ENCODE results near the gene DLL1.

DLL1 gene

DNA sequence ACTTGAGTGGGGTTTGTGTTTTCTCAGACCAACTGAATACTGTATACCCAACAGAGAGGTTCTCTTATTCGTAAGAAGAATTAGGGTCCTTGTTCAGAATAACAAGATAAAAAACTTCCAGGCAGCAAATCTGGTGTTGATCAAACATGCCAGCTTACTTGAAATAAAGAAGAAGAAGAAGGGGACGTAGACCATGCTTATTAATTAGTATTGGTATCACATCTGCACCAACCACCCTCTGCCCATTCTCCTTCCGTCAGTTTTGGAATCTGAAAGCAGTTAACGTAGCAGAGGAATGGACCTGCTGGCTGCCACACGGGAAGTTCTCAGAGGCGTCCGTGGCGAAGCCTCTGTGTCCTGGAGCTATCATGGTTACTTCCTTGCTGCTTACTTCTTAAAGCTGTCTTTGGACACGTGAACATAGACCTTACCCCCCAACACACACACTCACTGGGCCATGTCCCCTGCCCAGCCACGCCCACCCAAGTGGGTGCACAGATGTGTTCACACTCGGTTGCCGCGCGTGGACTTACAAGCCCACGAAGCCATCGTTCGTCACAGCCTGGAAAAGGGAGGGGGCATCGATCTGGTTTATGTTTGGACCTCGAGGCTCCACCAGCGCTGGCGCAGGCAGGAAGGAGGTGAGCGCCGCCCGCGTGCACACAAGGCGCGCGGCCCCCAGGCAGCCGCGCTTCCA is 4.1 kb upstream of the DLL1 start:
- Histone ChIP-seq H3K27ac (ENCODE audit: low read depth, low read length) (no peak overlapping the region), H3K79me2 (ENCODE audit: control insufficient read depth, insufficient read depth, low read length, unreplicated experiment) (no peaks in the 10 kb centered on the region), H3K36me3 (ENCODE audit: insufficient read depth, low read length) (no peaks in the 10 kb centered on the region), H3K4me3 (ENCODE audit: low read depth, low read length) (peak overlapping the region; percentile 68), H3K4me1 (ENCODE audit: control insufficient read depth, insufficient read depth, low read length, unreplicated experiment) (no peaks in the 10 kb centered on the region), H3K27me3 (ENCODE audit: insufficient read depth, low read length) (peaks cover 91% of the 10 kb centered on the region), H2AFZ (ENCODE audit: low read length, unreplicated experiment) (no peak overlapping the region)

DNA sequence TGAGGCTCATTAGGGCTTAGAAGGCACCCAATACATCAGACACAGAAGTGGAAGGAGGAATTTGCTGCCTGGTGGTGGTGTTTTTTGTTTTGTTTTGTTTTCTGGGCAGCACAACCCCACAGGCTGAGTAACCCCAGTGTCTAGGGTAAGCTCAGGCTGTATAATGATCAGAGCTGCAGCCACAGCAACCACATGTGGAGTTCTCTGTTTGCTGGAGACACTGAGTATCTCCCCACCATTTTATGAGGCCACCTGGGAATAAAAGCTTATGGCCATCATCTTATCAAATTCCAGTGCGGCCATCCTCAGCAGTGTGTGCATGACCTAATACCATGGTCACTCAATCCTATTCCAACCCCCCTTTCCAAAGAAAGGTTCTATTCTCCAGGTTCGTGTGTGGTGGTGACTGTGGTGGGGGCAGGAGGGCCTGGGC is 3.4 kb upstream of the DLL1 start:
- no peaks in the 10 kb centered on the region for H3K4me1 ChIP-seq (ENCODE audit: control insufficient read depth, insufficient read depth, low read length, unreplicated experiment)
- H3K4me3 ChIP-seq (ENCODE audit: low read depth, low read length), result no peak overlapping the region
- H3K79me2 ChIP-seq (ENCODE audit: control insufficient read depth, insufficient read depth, low read length, unreplicated experiment), result no peaks in the 10 kb centered on the region
- no peaks in the 10 kb centered on the region for H3K36me3 ChIP-seq (ENCODE audit: insufficient read depth, low read length)
- H3K27me3 ChIP-seq (ENCODE audit: insufficient read depth, low read length), result peaks cover 91% of the 10 kb centered on the region
- no peak overlapping the region for H2AFZ ChIP-seq (ENCODE audit: low read length, unreplicated experiment)
- H3K27ac ChIP-seq (ENCODE audit: low read depth, low read length), result no peak overlapping the region

DNA sequence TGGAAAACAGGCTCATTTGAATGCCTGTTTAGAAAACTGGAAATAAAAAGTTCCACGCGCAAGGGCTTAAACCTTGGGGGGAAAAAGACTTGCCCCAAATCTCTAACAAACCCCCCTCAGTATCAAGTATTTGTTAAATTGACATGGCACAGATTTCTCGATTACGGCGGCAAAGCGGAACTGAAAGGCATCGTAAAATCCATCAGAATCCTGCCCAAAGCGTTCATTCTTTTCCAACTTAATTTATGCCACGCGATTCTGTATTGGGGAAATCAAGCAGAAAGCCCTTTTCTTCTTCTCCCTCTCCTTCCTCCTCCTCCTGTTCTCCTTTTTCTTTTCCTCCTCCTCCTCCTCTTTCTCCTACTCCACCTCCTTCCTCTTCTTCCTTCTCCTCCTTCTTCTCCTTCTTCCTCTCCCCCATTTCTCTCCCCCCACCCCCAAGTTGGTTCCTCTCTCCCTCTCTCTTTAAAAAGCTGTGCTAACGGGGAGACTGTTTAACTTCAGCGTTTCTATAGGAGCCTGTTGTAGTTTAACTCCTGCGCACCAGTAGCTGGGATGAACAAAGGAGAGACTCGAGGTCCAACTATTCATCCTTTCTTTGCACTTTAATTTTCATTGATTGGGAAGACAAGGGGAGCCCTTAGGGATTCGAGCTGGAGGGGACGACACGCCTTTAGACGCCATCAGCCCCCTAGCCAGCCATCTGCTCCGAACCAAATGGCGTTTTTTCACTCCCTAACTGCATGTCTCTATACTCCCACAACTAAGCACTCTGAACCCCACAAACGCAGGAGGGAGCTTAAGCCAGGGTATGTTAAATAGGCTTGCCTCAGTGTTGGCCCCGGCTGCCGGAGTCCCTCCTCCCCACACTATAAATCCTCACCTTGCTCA is 2.7 kb upstream of the DLL1 start:
- peak overlapping the region; percentile 60 for H3K4me3 ChIP-seq (ENCODE audit: low read depth, low read length)
- no peaks in the 10 kb centered on the region for H3K79me2 ChIP-seq (ENCODE audit: control insufficient read depth, insufficient read depth, low read length, unreplicated experiment)
- H3K27me3 ChIP-seq (ENCODE audit: insufficient read depth, low read length), result peaks cover 91% of the 10 kb centered on the region
- no peak overlapping the region for H2AFZ ChIP-seq (ENCODE audit: low read length, unreplicated experiment)
- no peaks in the 10 kb centered on the region for H3K4me1 ChIP-seq (ENCODE audit: control insufficient read depth, insufficient read depth, low read length, unreplicated experiment)
- no peak overlapping the region for H3K27ac ChIP-seq (ENCODE audit: low read depth, low read length)
- no peaks in the 10 kb centered on the region for H3K36me3 ChIP-seq (ENCODE audit: insufficient read depth, low read length)

DNA sequence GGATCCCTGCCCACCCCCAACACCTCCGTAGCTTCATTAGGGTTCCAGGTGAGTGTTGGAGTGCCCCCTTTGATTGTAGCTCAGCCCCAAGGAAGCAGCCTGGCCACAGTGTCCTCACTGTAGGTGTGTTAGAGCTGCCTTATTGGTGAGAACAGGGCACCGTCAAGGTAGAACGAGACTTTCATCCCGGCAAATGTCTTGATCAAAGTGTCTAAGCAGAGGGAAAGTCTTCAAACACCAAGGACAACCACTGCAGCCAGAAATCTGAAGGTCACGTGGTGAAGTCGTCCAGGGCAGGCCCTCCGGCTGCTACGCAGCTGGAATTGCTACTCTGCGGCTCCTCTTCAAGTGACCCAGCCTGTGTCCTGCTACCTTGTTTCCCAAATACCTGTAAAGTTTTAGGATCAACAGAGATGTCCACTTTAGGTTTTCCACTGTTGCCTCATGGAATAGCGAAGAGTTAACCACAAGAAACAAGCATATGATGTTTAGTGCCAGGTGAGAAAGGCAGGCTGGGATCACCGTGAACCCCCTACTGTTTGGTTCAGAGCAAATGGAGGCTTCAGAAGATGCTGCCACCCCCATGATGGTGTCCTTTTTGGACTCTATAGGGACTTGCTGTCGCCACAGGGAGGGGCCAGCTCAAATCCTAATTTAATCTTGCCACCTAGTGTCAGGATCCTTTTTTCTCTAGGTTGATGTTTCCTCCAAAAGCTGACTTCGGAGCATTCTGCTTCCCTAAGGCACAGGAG is 1.7 kb upstream of the DLL1 start:
- no peaks in the 10 kb centered on the region for H3K36me3 ChIP-seq (ENCODE audit: insufficient read depth, low read length)
- H2AFZ ChIP-seq (ENCODE audit: low read length, unreplicated experiment), result no peak overlapping the region
- no peaks in the 10 kb centered on the region for H3K4me1 ChIP-seq (ENCODE audit: control insufficient read depth, insufficient read depth, low read length, unreplicated experiment)
- H3K27ac ChIP-seq (ENCODE audit: low read depth, low read length), result no peak overlapping the region
- H3K27me3 ChIP-seq (ENCODE audit: insufficient read depth, low read length), result peaks cover 87% of the 10 kb centered on the region
- H3K4me3 ChIP-seq (ENCODE audit: low read depth, low read length), result peak overlapping the region; percentile 76
- no peaks in the 10 kb centered on the region for H3K79me2 ChIP-seq (ENCODE audit: control insufficient read depth, insufficient read depth, low read length, unreplicated experiment)

DNA sequence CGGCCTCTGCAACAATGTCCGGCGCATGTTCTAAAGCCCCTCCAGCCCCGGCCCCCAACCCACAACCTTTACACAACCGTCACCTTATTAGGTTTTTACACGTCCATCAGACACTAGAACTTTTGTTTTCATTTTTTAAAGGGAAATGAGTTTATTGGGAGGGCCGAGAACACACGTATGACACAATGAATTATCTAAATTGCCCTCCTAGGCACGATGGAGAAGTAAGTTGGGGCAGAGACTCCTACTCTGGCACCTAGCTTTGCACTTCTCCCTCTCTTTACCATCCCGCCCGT is 1.2 kb upstream of the DLL1 start:
- Histone ChIP-seq H3K27me3 (ENCODE audit: insufficient read depth, low read length) (peaks cover 82% of the 10 kb centered on the region), H3K4me3 (ENCODE audit: low read depth, low read length) (peak overlapping the region; percentile 76), H3K79me2 (ENCODE audit: control insufficient read depth, insufficient read depth, low read length, unreplicated experiment) (no peaks in the 10 kb centered on the region), H3K4me1 (ENCODE audit: control insufficient read depth, insufficient read depth, low read length, unreplicated experiment) (no peaks in the 10 kb centered on the region), H3K36me3 (ENCODE audit: insufficient read depth, low read length) (no peaks in the 10 kb centered on the region), H2AFZ (ENCODE audit: low read length, unreplicated experiment) (no peak overlapping the region), H3K27ac (ENCODE audit: low read depth, low read length) (no peak overlapping the region)

GRCh38 chr6:170291271-170292110 is 613 bp upstream of the DLL1 start:
- H2AFZ ChIP-seq (ENCODE audit: low read length, unreplicated experiment), result no peak overlapping the region
- peak overlapping the region; percentile 76 for H3K4me3 ChIP-seq (ENCODE audit: low read depth, low read length)
- H3K27ac ChIP-seq (ENCODE audit: low read depth, low read length), result no peak overlapping the region
- H3K79me2 ChIP-seq (ENCODE audit: control insufficient read depth, insufficient read depth, low read length, unreplicated experiment), result no peaks in the 10 kb centered on the region
- H3K27me3 ChIP-seq (ENCODE audit: insufficient read depth, low read length), result peaks cover 77% of the 10 kb centered on the region
- H3K36me3 ChIP-seq (ENCODE audit: insufficient read depth, low read length), result no peaks in the 10 kb centered on the region
- no peaks in the 10 kb centered on the region for H3K4me1 ChIP-seq (ENCODE audit: control insufficient read depth, insufficient read depth, low read length, unreplicated experiment)

DNA sequence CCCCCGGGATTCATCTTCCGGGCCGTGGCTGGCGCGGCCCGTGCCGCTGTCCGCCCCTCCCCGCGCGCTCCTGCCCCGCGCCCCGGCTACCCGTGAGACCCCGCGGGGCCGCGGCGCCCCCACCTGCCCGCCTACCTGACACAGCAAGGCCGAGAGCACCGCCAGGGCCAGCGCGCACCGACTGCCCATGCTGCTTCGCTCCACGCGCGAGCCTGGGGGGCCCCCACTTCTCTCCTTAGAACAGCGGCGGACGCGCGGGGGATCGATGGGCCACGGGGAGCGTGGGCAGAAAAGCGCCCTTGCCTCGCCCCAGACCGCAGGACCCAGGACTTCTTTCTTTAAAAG is 955 bp downstream of the DLL1 start:
- H3K4me1 ChIP-seq (ENCODE audit: control insufficient read depth, insufficient read depth, low read length, unreplicated experiment), result no peaks in the 10 kb centered on the region
- peak overlapping the region; percentile 77 for H3K4me3 ChIP-seq (ENCODE audit: low read depth, low read length)
- H3K27me3 ChIP-seq (ENCODE audit: insufficient read depth, low read length), result peaks cover 65% of the 10 kb centered on the region
- no peak overlapping the region for H3K27ac ChIP-seq (ENCODE audit: low read depth, low read length)
- no peaks in the 10 kb centered on the region for H3K79me2 ChIP-seq (ENCODE audit: control insufficient read depth, insufficient read depth, low read length, unreplicated experiment)
- H2AFZ ChIP-seq (ENCODE audit: low read length, unreplicated experiment), result peak overlapping the region; percentile 7
- no peaks in the 10 kb centered on the region for H3K36me3 ChIP-seq (ENCODE audit: insufficient read depth, low read length)

DNA sequence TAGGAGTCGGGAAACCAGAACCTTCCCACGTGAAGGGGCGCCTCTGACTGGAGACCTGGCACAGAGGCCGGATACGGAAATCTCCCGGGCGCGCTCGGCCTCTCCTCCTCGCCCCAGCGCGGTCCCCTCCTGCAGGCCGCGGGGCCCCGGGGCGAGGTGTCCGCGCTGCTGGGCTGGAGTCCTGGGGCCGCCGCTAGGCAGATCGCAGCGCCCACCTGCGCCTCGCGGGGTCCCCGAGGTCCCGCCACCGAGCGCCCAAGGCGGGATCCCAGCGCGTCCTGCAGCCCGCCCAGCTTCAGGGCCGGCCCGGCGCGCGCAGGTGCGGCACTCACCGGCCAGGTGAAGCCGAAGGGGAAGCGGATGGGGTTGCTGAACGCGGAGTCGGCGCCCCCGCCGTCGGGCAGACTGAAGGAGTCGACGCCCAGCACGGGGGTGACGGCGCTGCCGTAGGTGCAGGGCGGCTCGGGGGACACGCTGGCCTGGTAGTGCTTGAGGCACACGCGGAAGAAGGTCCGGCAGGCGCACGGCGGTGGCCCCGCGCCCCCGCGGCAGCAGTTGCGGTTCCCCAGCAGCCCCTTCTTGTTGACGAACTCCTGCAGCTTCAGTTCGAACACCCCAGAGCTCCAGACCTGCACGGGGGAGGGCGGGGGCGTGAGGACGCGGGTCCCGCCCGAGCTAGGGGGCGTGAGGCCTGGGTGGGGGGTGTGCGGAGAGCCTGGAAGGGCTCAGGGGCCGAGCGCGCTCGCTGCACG is 1.5 kb downstream of the DLL1 start:
- H3K27me3 ChIP-seq (ENCODE audit: insufficient read depth, low read length), result peaks cover 59% of the 10 kb centered on the region
- no peaks in the 10 kb centered on the region for H3K36me3 ChIP-seq (ENCODE audit: insufficient read depth, low read length)
- H3K4me1 ChIP-seq (ENCODE audit: control insufficient read depth, insufficient read depth, low read length, unreplicated experiment), result no peaks in the 10 kb centered on the region
- peak overlapping the region; percentile 7 for H2AFZ ChIP-seq (ENCODE audit: low read length, unreplicated experiment)
- peak overlapping the region; percentile 77 for H3K4me3 ChIP-seq (ENCODE audit: low read depth, low read length)
- no peak overlapping the region for H3K27ac ChIP-seq (ENCODE audit: low read depth, low read length)
- no peaks in the 10 kb centered on the region for H3K79me2 ChIP-seq (ENCODE audit: control insufficient read depth, insufficient read depth, low read length, unreplicated experiment)

- no peak overlapping the region for H3K4me3 ChIP-seq (ENCODE audit: low read depth, low read length)
- no peaks in the 10 kb centered on the region for H3K36me3 ChIP-seq (ENCODE audit: insufficient read depth, low read length)
- H3K4me1 ChIP-seq (ENCODE audit: control insufficient read depth, insufficient read depth, low read length, unreplicated experiment), result no peaks in the 10 kb centered on the region
- H3K27ac ChIP-seq (ENCODE audit: low read depth, low read length), result no peak overlapping the region
- no peak overlapping the region for H2AFZ ChIP-seq (ENCODE audit: low read length, unreplicated experiment)
- H3K79me2 ChIP-seq (ENCODE audit: control insufficient read depth, insufficient read depth, low read length, unreplicated experiment), result no peaks in the 10 kb centered on the region
- peaks cover 54% of the 10 kb centered on the region for H3K27me3 ChIP-seq (ENCODE audit: insufficient read depth, low read length)
Observed at GRCh38 chr6:170288852-170289179, 2.1 kb downstream of the DLL1 start.

Measured in ACC112 (cell line).